ENCODE results near the gene EIF3K.

The EIF3K gene

GRCh38 chr19:38650911-38651584 is 32.1 kb downstream of the EIF3K start:
- no peak for DNase-seq

- peak; percentile 78 for DNase-seq
These were observed 34.1 kb downstream of the EIF3K start for GRCh38 chr19:38653028-38653571.

- peak; percentile 25 for DNase-seq
These were observed 35.7 kb downstream of the EIF3K start for GRCh38 chr19:38654628-38655055.

GRCh38 chr19:38655148-38655824 is 36.3 kb downstream of the EIF3K start:
- DNase-seq: no peak

GRCh38 chr19:38656171-38656981 is 37.4 kb downstream of the EIF3K start:
- peak; percentile 34 for DNase-seq

- peak; percentile 69 for DNase-seq
These were observed 38.7 kb downstream of the EIF3K start for GRCh38 chr19:38657633-38658222.

- DNase-seq: peak; percentile 92
These were observed 39.7 kb downstream of the EIF3K start for GRCh38 chr19:38658462-38659306.

- DNase-seq: no peak
These were observed 41.7 kb downstream of the EIF3K start for GRCh38 chr19:38660724-38661123.

- no peak for DNase-seq
These were observed 42.1 kb downstream of the EIF3K start for GRCh38 chr19:38661136-38661535.

- DNase-seq: no peak
These were observed 43.0 kb downstream of the EIF3K start for GRCh38 chr19:38661996-38662395.

GRCh38 chr19:38662537-38663155 is 43.7 kb downstream of the EIF3K start:
- no peak for DNase-seq

GRCh38 chr19:38663156-38663651 is 44.2 kb downstream of the EIF3K start:
- no peak for DNase-seq

- DNase-seq: no peak
These were observed 45.0 kb downstream of the EIF3K start for GRCh38 chr19:38663957-38664502.

- DNase-seq: no peak
These were observed 45.7 kb downstream of the EIF3K start for GRCh38 chr19:38664503-38665211.

GRCh38 chr19:38665219-38665931 is 46.4 kb downstream of the EIF3K start:
- no peak for DNase-seq

- DNase-seq: no peak
These were observed 47.1 kb downstream of the EIF3K start for GRCh38 chr19:38665950-38666662.

- DNase-seq: peak; percentile 73
These were observed 47.9 kb downstream of the EIF3K start for GRCh38 chr19:38666663-38667511.

GRCh38 chr19:38667661-38668171 is 48.7 kb downstream of the EIF3K start:
- DNase-seq: no peak

Data from NCI-H69 (cell line).